Cardiac muscle cell (in vitro differentiated cells and primary cell): ENCODE data around the gene SCAF1. TPM values are rescaled to one million over a fixed set of nuclear protein-coding genes. Genes with fewer than 3 reads are reported as not detected.

Experiments used
- DNase-seq, 2 donors: peaks; one replicate each; pipeline versions ENCODE4 v3.0.0 to v3.0.0-alpha.2; 2010 to 2017; ENCODE audit warnings: low read depth in 1 of 2, low spot score in 1 of 2
- H3K27ac ChIP-seq: fragments of 200-600 bp; sonication (generic); 2 replicates; pipeline ENCODE4 v1.5.1; 2016
- H3K27me3 ChIP-seq: fragments of 200-600 bp; sonication (generic); 2 replicates; pipeline ENCODE4 v1.6.0; 2016; ENCODE audit warnings: control low read depth
- H3K36me3 ChIP-seq: fragments of 200-600 bp; sonication (generic); 2 replicates; pipeline ENCODE4 v1.5.1; 2016; ENCODE audit warnings: control low read depth
- H3K4me1 ChIP-seq: fragments of 200-600 bp; sonication (generic); 2 replicates; pipeline ENCODE4 v1.8.1; 2017; ENCODE audit warnings: low read depth, mild to moderate bottlenecking, mixed run types
- H3K4me3 ChIP-seq: fragments of 200-600 bp; sonication (generic); 2 replicates; pipeline ENCODE4 v1.5.1; 2016; ENCODE audit warnings: mild to moderate bottlenecking
- H3K9me3 ChIP-seq: fragments of 200-600 bp; sonication (generic); 2 replicates; pipeline ENCODE4 v1.5.1; 2017; ENCODE audit warnings: low read depth, mild to moderate bottlenecking, control low read depth
- CTCF ChIP-seq: IDR thresholded peaks from 2 replicates; pipeline ENCODE4 v1.5.1; 2012; ENCODE audit warnings: low read depth, mild to moderate bottlenecking, low read length
- polyA plus RNA-seq: library from polyadenylated mRNA; unstranded; fragments of >200 nt; fragmentation: Nextera tagmentation; extraction: Ambion mirVana; gene quantifications from 2 replicates; pipeline ENCODE4 v1.2.1, GENCODE V29; 2016
- total RNA-seq: library from RNA; depleted of rRNA; stranded (reverse); fragments of >200 nt; gene quantifications from 2 replicates; pipeline ENCODE4 v1.2.3, GENCODE V29; 2016

Gene SCAF1
- total and polyA plus RNA-seq, 2 experiments from 2014 or later: 16.4 to 71.0 TPM

DNA sequence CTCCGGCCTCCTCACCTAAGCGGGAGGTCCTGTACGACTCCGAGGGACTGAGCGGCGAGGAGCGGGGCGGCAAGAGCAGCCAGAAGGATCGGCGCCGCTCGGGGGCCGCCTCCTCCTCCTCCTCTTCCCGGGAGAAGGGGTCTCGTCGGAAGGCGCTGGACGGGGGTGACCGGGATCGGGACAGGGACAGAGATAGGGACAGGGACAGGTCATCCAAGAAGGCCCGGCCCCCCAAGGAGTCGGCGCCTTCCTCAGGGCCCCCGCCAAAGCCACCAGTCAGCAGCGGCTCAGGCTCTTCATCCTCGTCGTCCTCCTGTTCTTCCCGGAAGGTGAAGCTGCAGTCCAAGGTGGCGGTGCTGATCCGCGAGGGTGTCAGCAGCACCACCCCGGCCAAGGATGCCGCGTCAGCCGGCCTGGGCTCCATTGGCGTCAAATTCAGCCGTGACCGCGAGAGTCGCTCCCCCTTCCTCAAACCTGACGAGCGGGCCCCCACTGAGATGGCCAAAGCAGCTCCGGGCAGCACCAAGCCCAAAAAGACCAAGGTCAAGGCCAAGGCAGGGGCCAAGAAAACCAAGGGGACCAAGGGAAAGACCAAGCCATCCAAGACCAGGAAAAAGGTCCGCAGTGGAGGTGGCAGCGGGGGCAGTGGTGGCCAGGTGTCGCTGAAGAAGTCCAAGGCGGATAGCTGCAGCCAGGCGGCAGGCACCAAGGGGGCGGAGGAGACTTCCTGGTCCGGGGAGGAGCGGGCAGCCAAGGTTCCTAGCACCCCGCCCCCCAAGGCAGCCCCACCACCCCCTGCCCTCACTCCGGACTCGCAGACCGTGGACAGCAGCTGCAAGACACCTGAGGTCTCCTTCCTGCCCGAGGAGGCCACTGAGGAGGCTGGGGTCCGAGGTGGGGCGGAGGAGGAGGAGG, 10.8 kb downstream of the SCAF1 start:
- H3K4me1 ChIP-seq: no peaks in the 10 kb centered on the region
- H3K36me3 ChIP-seq: peaks cover 48% of the 10 kb centered on the region
- H3K27me3 ChIP-seq: no peaks in the 10 kb centered on the region
- no peak for DNase-seq
- no peak for TF ChIP-seq CTCF
- H3K27ac ChIP-seq: no peak overlapping the region
- no peak overlapping the region for H3K4me3 ChIP-seq
- no peaks in the 10 kb centered on the region for H3K9me3 ChIP-seq

- no peak overlapping the region for H3K4me3 ChIP-seq
- no peaks in the 10 kb centered on the region for H3K9me3 ChIP-seq
- no peak overlapping the region for H3K27ac ChIP-seq
- no peaks in the 10 kb centered on the region for H3K27me3 ChIP-seq
- TF ChIP-seq CTCF: no peak
- peaks cover 48% of the 10 kb centered on the region for H3K36me3 ChIP-seq
- no peak for DNase-seq
- no peaks in the 10 kb centered on the region for H3K4me1 ChIP-seq
These were observed 11.4 kb downstream of the SCAF1 start for GRCh38 chr19:49653466-49653806.

- H3K27me3 ChIP-seq: no peaks in the 10 kb centered on the region
- H3K36me3 ChIP-seq: peaks cover 47% of the 10 kb centered on the region
- no peak overlapping the region for H3K4me3 ChIP-seq
These were observed 12.6 kb downstream of the SCAF1 start for GRCh38 chr19:49654581-49654980.

DNA sequence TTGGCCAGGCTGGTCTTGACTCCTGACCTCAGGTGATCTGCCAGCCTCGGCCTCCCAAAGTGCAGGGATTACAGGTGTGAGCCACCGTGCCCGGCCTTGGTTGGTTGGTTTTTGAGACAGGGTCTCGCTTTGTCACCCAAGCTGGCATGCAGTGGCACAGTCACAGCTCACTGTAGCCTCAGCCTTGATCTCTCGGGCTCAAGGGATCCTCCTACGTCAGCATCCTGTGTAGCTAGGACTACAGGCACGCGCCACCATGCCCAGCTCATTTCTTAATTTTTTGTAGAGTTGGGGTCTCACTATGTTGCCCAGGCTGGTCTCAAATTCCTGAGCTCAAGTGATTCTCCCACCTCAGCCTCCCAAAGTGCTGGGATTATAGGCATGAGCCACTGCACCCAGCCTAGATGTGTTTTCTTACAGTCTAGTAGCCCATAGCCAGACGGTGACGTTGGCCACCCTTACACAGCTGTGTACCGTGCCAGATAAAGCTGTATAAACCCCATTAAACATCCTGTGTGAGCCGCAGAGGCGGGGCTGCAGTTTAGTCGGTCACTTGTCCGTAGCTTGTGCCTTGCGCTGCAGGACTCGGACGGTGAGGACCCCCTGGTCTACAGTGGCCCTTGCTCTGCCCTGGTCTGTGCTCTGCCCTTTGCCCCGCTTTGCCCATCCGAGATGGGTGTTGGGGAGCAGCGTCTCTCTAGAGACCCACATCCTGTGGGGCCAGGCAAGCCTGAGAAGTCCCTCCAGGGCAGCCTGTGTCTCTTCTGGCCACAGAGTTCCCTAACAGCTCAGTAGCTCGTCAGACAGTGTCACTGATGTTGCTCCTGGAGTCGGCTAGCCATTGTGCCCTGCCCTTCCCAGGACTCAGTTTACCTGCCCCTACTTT, 13.8 kb downstream of the SCAF1 start:
- no peak for DNase-seq
- Histone ChIP-seq H3K9me3 (no peaks in the 10 kb centered on the region), H3K4me1 (no peaks in the 10 kb centered on the region), H3K27me3 (no peaks in the 10 kb centered on the region), H3K4me3 (no peak overlapping the region), H3K36me3 (peaks cover 44% of the 10 kb centered on the region), H3K27ac (no peak overlapping the region)
- TF ChIP-seq CTCF: no peak

More at GRCh38 chr19:49654581-49654980, 12.6 kb downstream of the SCAF1 start:
- DNase-seq: no peak
- Histone ChIP-seq H3K27ac (no peak overlapping the region), H3K9me3 (no peaks in the 10 kb centered on the region), H3K4me1 (no peaks in the 10 kb centered on the region)
- TF ChIP-seq CTCF: no peak

GRCh38 chr19:49656456-49657109, 14.6 kb downstream of the SCAF1 start:
- Histone ChIP-seq H3K4me3 (no peak overlapping the region), H3K9me3 (no peaks in the 10 kb centered on the region), H3K27ac (no peak overlapping the region), H3K4me1 (no peaks in the 10 kb centered on the region), H3K36me3 (peaks cover 47% of the 10 kb centered on the region), H3K27me3 (no peaks in the 10 kb centered on the region)
- no peak for TF ChIP-seq CTCF
- no peak for DNase-seq
